CD4-positive, alpha-beta memory T cell (primary cell): ENCODE measurements around the gene AKR1C3. TPM values are rescaled to one million over a fixed set of nuclear protein-coding genes. Genes with fewer than 3 reads are reported as not detected.

Source experiments
- CTCF ChIA-PET: fragments of 350-600 bp; sonication (Branson Sonifier 250); formaldehyde crosslinking; loops from one replicate; lab custom pipeline; 2021; ENCODE audit warnings: inconsistent platforms; ENCODE audit not compliant: partially characterized antibody; lab: Charles Lee
- POLR2A ChIA-PET: fragments of 350-600 bp; sonication (Branson Sonifier 250); formaldehyde crosslinking; loops from one replicate; lab custom pipeline; 2021; ENCODE audit not compliant: partially characterized antibody; lab: Charles Lee
- DNase-seq, 5 donors: peaks; one replicate each; pipeline versions ENCODE4 v3.0.0 to v3.0.0-alpha.2; 2020 to 2022; ENCODE audit warnings: mixed read lengths in 1 of 5
- H3K27ac ChIP-seq: one replicate; pipeline ENCODE4 v1.7.0; 2013; ENCODE audit warnings: low read depth, low read length
- H3K27me3 ChIP-seq: 2 replicates; pipeline ENCODE4 v1.7.0; 2013; ENCODE audit warnings: mild to moderate bottlenecking, low read length, moderate library complexity; ENCODE audit not compliant: insufficient read depth
- H3K36me3 ChIP-seq: 2 replicates; pipeline ENCODE4 v1.7.0; 2013; ENCODE audit warnings: mild to moderate bottlenecking, low read length, moderate library complexity; ENCODE audit not compliant: insufficient read depth
- H3K4me1 ChIP-seq: 2 replicates; pipeline ENCODE4 v1.7.0; 2013; ENCODE audit warnings: mild to moderate bottlenecking, low read length, moderate library complexity; ENCODE audit not compliant: insufficient read depth
- H3K4me3 ChIP-seq, 2 donors: one replicate each; pipeline ENCODE4 v1.7.0; 2013; ENCODE audit warnings: low read length in 2 of 2, mild to moderate bottlenecking in 1 of 2
- H3K9me3 ChIP-seq, 2 donors: one replicate each; pipeline ENCODE4 v1.7.0; 2013; ENCODE audit warnings: low read length in 2 of 2, control low read depth in 1 of 2; ENCODE audit not compliant: control insufficient read depth in 1 of 2
- H3K27ac Mint-ChIP-seq, 7 donors: one replicate each; pipeline ENCODE4 v1.8.0; 2020 to 2021; ENCODE audit warnings: mixed read lengths in 7 of 7, mild to moderate bottlenecking in 6 of 7, inconsistent platforms in 3 of 7, moderate library complexity in 3 of 7
- H3K27me3 Mint-ChIP-seq, 2 donors: one replicate each; pipeline ENCODE4 v1.8.0; 2020 to 2021; ENCODE audit warnings: mixed read lengths in 2 of 2
- H3K36me3 Mint-ChIP-seq, 2 donors: one replicate each; pipeline ENCODE4 v1.8.0; 2020 to 2021; ENCODE audit warnings: mixed read lengths in 2 of 2, inconsistent platforms in 1 of 2, mild to moderate bottlenecking in 1 of 2
- H3K4me1 Mint-ChIP-seq, 4 donors: one replicate each; pipeline ENCODE4 v1.8.0; 2020 to 2021; ENCODE audit warnings: mixed read lengths in 4 of 4, mild to moderate bottlenecking in 1 of 4
- H3K4me3 Mint-ChIP-seq, 8 donors: one replicate each; pipeline ENCODE4 v1.8.0; 2020 to 2021; ENCODE audit warnings: mixed read lengths in 8 of 8, mild to moderate bottlenecking in 7 of 8, moderate library complexity in 6 of 8, inconsistent platforms in 3 of 8
- H3K9me3 Mint-ChIP-seq, 8 donors: one replicate each; pipeline ENCODE4 v1.8.0; 2020 to 2021; ENCODE audit warnings: mixed read lengths in 8 of 8, mild to moderate bottlenecking in 5 of 8, inconsistent platforms in 3 of 8, moderate library complexity in 1 of 8
- intact Hi-C: fragments of 100-400 bp; cut with micrococcal nuclease; formaldehyde crosslinking; loops from one replicate; pipeline ENCODE4 v1.15.1; 2023
- polyA plus RNA-seq, 2 donors: library from polyadenylated mRNA; unstranded; fragments of 300-500 nt; fragmentation: Illumina TruSeq; gene quantifications; one replicate each; pipeline ENCODE4 v1.2.3, GENCODE V29; 2021
- total RNA-seq, 2 experiments: library from RNA; stranded (reverse); gene quantifications; one replicate each; pipeline ENCODE4 v1.2.3, GENCODE V29; 2021

The AKR1C3 gene
- total and polyA plus RNA-seq, 4 experiments from 2014 or later: 3.4 to 19.4 (median 5.2) TPM

- Histone ChIP-seq H3K4me3 (no peak overlapping the region), H3K36me3 (no peaks in the 10 kb centered on the region), H3K27me3 (no peaks in the 10 kb centered on the region), H3K27ac (no peak overlapping the region), H3K4me1 (no peaks in the 10 kb centered on the region), H3K9me3 (no peaks in the 10 kb centered on the region)
- ChIA-PET CTCF (no interaction called here), POLR2A (no interaction called here)
- H3K27ac Mint-ChIP-seq: no peak overlapping the region
- H3K27me3 Mint-ChIP-seq: no peaks in the 10 kb centered on the region
- no peak for DNase-seq
- intact Hi-C loops: no loop called here
- peaks cover 0 to 14% (median 10%) of the 10 kb centered on the region in 8 donors for H3K9me3 Mint-ChIP-seq
- H3K36me3 Mint-ChIP-seq: peaks cover 9 to 14% of the 10 kb centered on the region in 2 donors
- H3K4me3 Mint-ChIP-seq: no peak overlapping the region
- H3K4me1 Mint-ChIP-seq: no peaks in the 10 kb centered on the region
These were observed 56.9 kb downstream of the AKR1C3 start for GRCh38 chr10:5151076-5151475.

DNA sequence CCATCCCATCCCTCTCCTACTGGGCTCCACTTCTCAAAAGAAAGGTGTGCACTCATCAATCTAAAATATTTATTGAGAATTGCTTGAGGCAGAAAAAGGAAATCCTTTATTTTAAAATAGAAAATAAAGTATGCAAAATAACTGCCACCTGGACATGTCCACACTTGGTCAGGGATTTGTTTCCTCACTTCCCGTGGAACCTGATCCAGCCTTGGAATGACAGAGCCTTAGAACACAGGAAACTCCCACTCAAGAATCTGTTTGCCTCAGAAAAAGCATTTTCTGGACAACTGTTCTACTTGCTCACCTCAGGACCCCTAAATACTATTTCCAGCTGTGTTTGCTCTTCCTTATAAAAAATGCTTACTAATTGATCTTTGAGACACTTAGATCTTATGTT, 61.7 kb downstream of the AKR1C3 start:
- Mint-ChIP-seq H3K4me3 (no peak overlapping the region), H3K36me3 (peaks cover 22 to 33% of the 10 kb centered on the region in 2 donors), H3K9me3 (peaks cover 0 to 9% (median 2%) of the 10 kb centered on the region in 8 donors), H3K27ac (no peak overlapping the region), H3K4me1 (no peaks in the 10 kb centered on the region), H3K27me3 (peaks cover 0 to 1% of the 10 kb centered on the region in 2 donors)
- DNase-seq: no peak
- ChIA-PET CTCF (no interaction called here), POLR2A (no interaction called here)
- Histone ChIP-seq H3K4me1 (no peaks in the 10 kb centered on the region), H3K9me3 (no peaks in the 10 kb centered on the region), H3K4me3 (no peak overlapping the region), H3K27me3 (no peaks in the 10 kb centered on the region), H3K36me3 (no peaks in the 10 kb centered on the region), H3K27ac (no peak overlapping the region)
- intact Hi-C loops: no loop called here

Other genes with a start within 250 kb of the AKR1C3 start
- gene AKR1C1, start 131.0 kb upstream of the AKR1C3 start, total RNA-seq: 1 to 10 TPM; 1.7 to 1.9 TPM
- 1 to 10 TPM in 1 of 2 donors, under 1 TPM in 1; 0.08 to 1.1 TPM for gene AKR1C1, start 131.0 kb upstream of the AKR1C3 start, polyA plus RNA-seq
- gene AKR1C2, start 90.6 kb upstream of the AKR1C3 start, total RNA-seq: not detected
- gene AKR1C2, start 90.6 kb upstream of the AKR1C3 start, polyA plus RNA-seq: not detected
- 1 to 10 TPM; 8.5 to 9.2 TPM for gene AKR1C8, start 90.7 kb downstream of the AKR1C3 start, total RNA-seq
- not detected for gene AKR1C8, start 90.7 kb downstream of the AKR1C3 start, polyA plus RNA-seq
- not detected for gene AKR1C4, start 102.4 kb downstream of the AKR1C3 start, total RNA-seq
- not detected for gene AKR1C4, start 102.4 kb downstream of the AKR1C3 start, polyA plus RNA-seq